ENCODE results near the gene TMEM95.
A peak's percentile ranks its signal among the peaks of the same experiment; 100 is the strongest.

TMEM95 gene

GRCh38 chr17:7404737-7405349 lies 49.9 kb downstream of the TMEM95 start:
- peak; percentile 20 for DNase-seq (ENCODE audit: low read depth)
- peak overlapping the region; percentile 68 for H3K4me3 ChIP-seq (replicated peaks; ENCODE audit: low read depth, low read length)

GRCh38 chr17:7405350-7406234 lies 50.6 kb downstream of the TMEM95 start:
- no peak for DNase-seq (ENCODE audit: low read depth)
- TF ChIP-seq CTCF (IDR thresholded peaks at IDR 0.05; ENCODE audit: low read length, missing control alignments) = no peak
- peak overlapping the region; percentile 68 for H3K4me3 ChIP-seq (replicated peaks; ENCODE audit: low read depth, low read length)

More at GRCh38 chr17:7404737-7405349, 49.9 kb downstream of the TMEM95 start:
- no peak for TF ChIP-seq CTCF (IDR thresholded peaks at IDR 0.05; ENCODE audit: low read length, missing control alignments)

GRCh38 chr17:7406235-7406825 lies 51.4 kb downstream of the TMEM95 start:
- no peak for DNase-seq (ENCODE audit: low read depth)
- H3K4me3 ChIP-seq (replicated peaks; ENCODE audit: low read depth, low read length) = peak overlapping the region; percentile 68
- no peak for TF ChIP-seq CTCF (IDR thresholded peaks at IDR 0.05; ENCODE audit: low read length, missing control alignments)
